ENCODE data around the gene PPP2R2C.

The PPP2R2C gene

GRCh38 chr4:6391186-6391851 lies 81.1 kb downstream of the PPP2R2C start:
- Histone ChIP-seq H3K4me1 (ENCODE audit: insufficient read depth, poor library complexity, severe bottlenecking) (peaks cover 13% of the 10 kb centered on the region), H3K9me3 (ENCODE audit: severe bottlenecking) (no peaks in the 10 kb centered on the region), H3K27me3 (ENCODE audit: insufficient read depth, poor library complexity, severe bottlenecking) (peaks cover 4% of the 10 kb centered on the region), H3K36me3 (ENCODE audit: low read depth) (no peaks in the 10 kb centered on the region), H3K27ac (ENCODE audit: poor library complexity, severe bottlenecking) (no peak overlapping the region), H3K4me3 (ENCODE audit: severe bottlenecking) (no peak overlapping the region)
- DNase-seq (ENCODE audit: low spot score) (no peak), ATAC-seq (ENCODE audit: low read depth) (peak; percentile 43; the same call in 2 of the 3 replicates)
- no peak for TF ChIP-seq CTCF (IDR thresholded peaks at IDR 0.05; ENCODE audit: poor library complexity, severe bottlenecking)

GRCh38 chr4:6390356-6390755 lies 82.1 kb downstream of the PPP2R2C start:
- Histone ChIP-seq H3K36me3 (ENCODE audit: low read depth) (no peaks in the 10 kb centered on the region), H3K9me3 (ENCODE audit: severe bottlenecking) (no peaks in the 10 kb centered on the region), H3K27me3 (ENCODE audit: insufficient read depth, poor library complexity, severe bottlenecking) (peaks cover 5% of the 10 kb centered on the region), H3K4me1 (ENCODE audit: insufficient read depth, poor library complexity, severe bottlenecking) (peaks cover 14% of the 10 kb centered on the region), H3K4me3 (ENCODE audit: severe bottlenecking) (no peak overlapping the region), H3K27ac (ENCODE audit: poor library complexity, severe bottlenecking) (no peak overlapping the region)
- no peak for DNase-seq (ENCODE audit: low spot score)
- no peak for ATAC-seq (ENCODE audit: low read depth)
- no peak for TF ChIP-seq CTCF (IDR thresholded peaks at IDR 0.05; ENCODE audit: poor library complexity, severe bottlenecking)

- H3K27ac ChIP-seq (ENCODE audit: poor library complexity, severe bottlenecking): no peak overlapping the region
- H3K36me3 ChIP-seq (ENCODE audit: low read depth): no peaks in the 10 kb centered on the region
- H3K4me3 ChIP-seq (ENCODE audit: severe bottlenecking): no peak overlapping the region
- no peak for TF ChIP-seq CTCF (IDR thresholded peaks at IDR 0.05; ENCODE audit: poor library complexity, severe bottlenecking)
- no peak for ATAC-seq (ENCODE audit: low read depth)
- peaks cover 5% of the 10 kb centered on the region for H3K27me3 ChIP-seq (ENCODE audit: insufficient read depth, poor library complexity, severe bottlenecking)
- H3K9me3 ChIP-seq (ENCODE audit: severe bottlenecking): no peaks in the 10 kb centered on the region
- H3K4me1 ChIP-seq (ENCODE audit: insufficient read depth, poor library complexity, severe bottlenecking): peaks cover 14% of the 10 kb centered on the region
- no peak for DNase-seq (ENCODE audit: low spot score)
These were observed 83.1 kb downstream of the PPP2R2C start for GRCh38 chr4:6389142-6389825.

GRCh38 chr4:6388713-6389112 lies 83.7 kb downstream of the PPP2R2C start:
- Histone ChIP-seq H3K27ac (ENCODE audit: poor library complexity, severe bottlenecking) (no peak overlapping the region), H3K4me1 (ENCODE audit: insufficient read depth, poor library complexity, severe bottlenecking) (peaks cover 14% of the 10 kb centered on the region), H3K27me3 (ENCODE audit: insufficient read depth, poor library complexity, severe bottlenecking) (peaks cover 5% of the 10 kb centered on the region), H3K9me3 (ENCODE audit: severe bottlenecking) (no peaks in the 10 kb centered on the region), H3K36me3 (ENCODE audit: low read depth) (no peaks in the 10 kb centered on the region), H3K4me3 (ENCODE audit: severe bottlenecking) (no peak overlapping the region)
- ATAC-seq (ENCODE audit: low read depth) (no peak), DNase-seq (ENCODE audit: low spot score) (no peak)
- TF ChIP-seq CTCF (IDR thresholded peaks at IDR 0.05; ENCODE audit: poor library complexity, severe bottlenecking): no peak

GRCh38 chr4:6387946-6388345 lies 84.5 kb downstream of the PPP2R2C start:
- H3K27ac ChIP-seq (ENCODE audit: poor library complexity, severe bottlenecking): no peak overlapping the region
- TF ChIP-seq CTCF (IDR thresholded peaks at IDR 0.05; ENCODE audit: poor library complexity, severe bottlenecking): no peak
- H3K9me3 ChIP-seq (ENCODE audit: severe bottlenecking): no peaks in the 10 kb centered on the region
- H3K27me3 ChIP-seq (ENCODE audit: insufficient read depth, poor library complexity, severe bottlenecking): peaks cover 5% of the 10 kb centered on the region
- ATAC-seq (ENCODE audit: low read depth) (no peak), DNase-seq (ENCODE audit: low spot score) (no peak)
- no peak overlapping the region for H3K4me3 ChIP-seq (ENCODE audit: severe bottlenecking)
- no peaks in the 10 kb centered on the region for H3K36me3 ChIP-seq (ENCODE audit: low read depth)
- H3K4me1 ChIP-seq (ENCODE audit: insufficient read depth, poor library complexity, severe bottlenecking): peaks cover 14% of the 10 kb centered on the region
